OCI-LY7 (cell line): ENCODE results near the gene ELOB.

Experiments used
- CTCF ChIP-seq: fragments of 200-600 bp; sonication (generic); conservative IDR thresholded peaks from 2 replicates; pipeline ENCODE4 v1.5.1; 2014; ENCODE audit warnings: mild to moderate bottlenecking, antibody characterized with exemption, low read length, moderate library complexity, mixed read lengths
- EZH2phosphoT487 ChIP-seq: fragments of 200-600 bp; sonication (generic); IDR thresholded peaks from 2 replicates; pipeline ENCODE4 v1.6.1; 2018; ENCODE audit warnings: low read depth, borderline replicate concordance, mild to moderate bottlenecking, mixed run types, antibody characterized with exemption, low read length, moderate library complexity, mixed read lengths

GRCh38 chr16:2737238-2737605 lies 39.9 kb downstream of the ELOB start:
- TF ChIP-seq CTCF (no peak), EZH2phosphoT487 (no peak)
